ENCODE measurements around the gene SPAG16. TPM values are rescaled to one million over a fixed set of nuclear protein-coding genes. Genes with fewer than 3 reads are reported as not detected.

The SPAG16 gene
- total RNA-seq, 2 experiments from 2014 or later = 2.8 to 3.2 TPM

GRCh38 chr2:213419980-213420379 lies 135.7 kb downstream of the SPAG16 start:
- Histone ChIP-seq H3K9me3 (ENCODE audit: control insufficient read depth in 1 of 2, insufficient read depth in 1 of 2, low read length in 2 of 2) (no peaks in the 10 kb centered on the region), H3K36me3 (ENCODE audit: insufficient read depth, low read length) (no peaks in the 10 kb centered on the region), H3K4me3 (ENCODE audit: low read length) (no peak overlapping the region), H3K27me3 (ENCODE audit: control insufficient read depth in 1 of 2, insufficient read depth in 2 of 2, low read length in 2 of 2) (no peaks in the 10 kb centered on the region), H3K27ac (ENCODE audit: low read depth in 1 of 2, low read length in 2 of 2) (no peak overlapping the region), H3K4me1 (ENCODE audit: insufficient read depth, low read length) (no peaks in the 10 kb centered on the region)
- ATAC-seq (ENCODE audit: poor library complexity) (no peak), DNase-seq (no peak)
- Mint-ChIP-seq H3K9me3 (no peaks in the 10 kb centered on the region), H3K4me3 (no peak overlapping the region), H3K27ac (no peak overlapping the region), H3K36me3 (ENCODE audit: low read depth) (no peaks in the 10 kb centered on the region), H3K4me1 (ENCODE audit: low read depth) (no peaks in the 10 kb centered on the region), H3K27me3 (no peaks in the 10 kb centered on the region)
- POLR2A ChIA-PET = no interaction called here
- CTCF ChIA-PET = no interaction called here
- TF ChIP-seq, protein P1, sequence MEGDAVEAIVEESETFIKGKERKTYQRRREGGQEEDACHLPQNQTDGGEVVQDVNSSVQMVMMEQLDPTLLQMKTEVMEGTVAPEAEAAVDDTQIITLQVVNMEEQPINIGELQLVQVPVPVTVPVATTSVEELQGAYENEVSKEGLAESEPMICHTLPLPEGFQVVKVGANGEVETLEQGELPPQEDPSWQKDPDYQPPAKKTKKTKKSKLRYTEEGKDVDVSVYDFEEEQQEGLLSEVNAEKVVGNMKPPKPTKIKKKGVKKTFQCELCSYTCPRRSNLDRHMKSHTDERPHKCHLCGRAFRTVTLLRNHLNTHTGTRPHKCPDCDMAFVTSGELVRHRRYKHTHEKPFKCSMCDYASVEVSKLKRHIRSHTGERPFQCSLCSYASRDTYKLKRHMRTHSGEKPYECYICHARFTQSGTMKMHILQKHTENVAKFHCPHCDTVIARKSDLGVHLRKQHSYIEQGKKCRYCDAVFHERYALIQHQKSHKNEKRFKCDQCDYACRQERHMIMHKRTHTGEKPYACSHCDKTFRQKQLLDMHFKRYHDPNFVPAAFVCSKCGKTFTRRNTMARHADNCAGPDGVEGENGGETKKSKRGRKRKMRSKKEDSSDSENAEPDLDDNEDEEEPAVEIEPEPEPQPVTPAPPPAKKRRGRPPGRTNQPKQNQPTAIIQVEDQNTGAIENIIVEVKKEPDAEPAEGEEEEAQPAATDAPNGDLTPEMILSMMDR (IDR thresholded peaks at IDR 0.05) = no peak
- intact Hi-C loops (cut with DNase I, micrococcal nuclease) = no loop called here

DNA sequence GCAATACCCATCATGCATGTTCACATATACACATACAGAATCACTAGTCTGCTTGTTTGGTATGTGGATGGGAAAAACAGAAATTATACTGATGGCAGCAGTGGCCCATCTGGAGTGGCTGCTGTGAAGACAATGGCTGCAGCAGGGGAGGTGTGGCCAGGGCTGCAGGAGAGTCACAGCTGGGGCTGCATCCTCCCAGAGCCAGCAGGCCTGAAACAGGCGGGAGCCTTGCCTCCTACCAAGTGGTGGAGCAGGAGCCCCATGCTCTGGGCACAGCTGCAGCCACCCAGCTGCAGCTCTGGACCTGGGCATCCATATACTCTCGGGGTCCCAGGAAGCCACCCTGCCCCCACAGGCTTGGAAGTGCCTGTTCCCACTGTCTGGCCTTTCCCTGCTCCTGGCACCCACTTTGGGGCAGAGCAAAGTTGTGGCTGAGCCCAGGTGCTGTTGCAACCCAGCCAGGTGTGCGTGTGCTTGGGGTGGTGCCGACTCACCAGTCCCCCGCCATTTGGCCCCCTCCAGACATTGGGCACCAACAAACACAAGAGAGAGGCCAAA lies 136.6 kb downstream of the SPAG16 start:
- no peaks in the 10 kb centered on the region for H3K27me3 ChIP-seq (ENCODE audit: control insufficient read depth in 1 of 2, insufficient read depth in 2 of 2, low read length in 2 of 2)
- Mint-ChIP-seq H3K4me3 (no peak overlapping the region), H3K4me1 (ENCODE audit: low read depth) (no peaks in the 10 kb centered on the region), H3K36me3 (ENCODE audit: low read depth) (no peaks in the 10 kb centered on the region), H3K27me3 (no peaks in the 10 kb centered on the region), H3K27ac (no peak overlapping the region), H3K9me3 (no peaks in the 10 kb centered on the region)
- no peaks in the 10 kb centered on the region for H3K9me3 ChIP-seq (ENCODE audit: control insufficient read depth in 1 of 2, insufficient read depth in 1 of 2, low read length in 2 of 2)
- H3K4me1 ChIP-seq (ENCODE audit: insufficient read depth, low read length) = no peaks in the 10 kb centered on the region
- TF ChIP-seq, protein P1 (IDR thresholded peaks at IDR 0.05) = no peak
- no peak overlapping the region for H3K4me3 ChIP-seq (ENCODE audit: low read length)
- intact Hi-C loops (cut with DNase I, micrococcal nuclease) = no loop called here
- no peak for ATAC-seq (ENCODE audit: poor library complexity)
- no peaks in the 10 kb centered on the region for H3K36me3 ChIP-seq (ENCODE audit: insufficient read depth, low read length)
- ChIA-PET POLR2A (no interaction called here), CTCF (no interaction called here)
- DNase-seq = no peak
- no peak overlapping the region for H3K27ac ChIP-seq (ENCODE audit: low read depth in 1 of 2, low read length in 2 of 2)

DNA sequence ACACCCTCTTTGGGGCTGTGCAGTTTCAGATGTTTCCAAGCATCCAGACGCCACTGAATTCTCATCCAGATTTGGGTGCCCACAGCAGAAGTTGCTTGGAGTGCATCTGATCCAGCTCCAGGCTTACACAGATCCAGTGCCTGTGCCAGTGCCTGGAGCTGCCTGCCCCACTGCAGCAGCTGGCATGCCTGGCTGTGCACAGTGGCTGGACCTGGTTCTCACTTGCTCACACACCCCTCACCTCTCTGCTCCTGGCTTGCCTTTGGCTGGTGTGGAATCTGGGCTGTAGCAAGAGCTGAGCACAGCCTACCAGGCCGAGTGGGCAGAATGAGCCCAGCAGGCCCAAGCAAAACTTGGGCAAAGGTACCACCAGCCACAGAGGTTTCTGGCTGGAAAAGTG lies 137.9 kb downstream of the SPAG16 start:
- Histone ChIP-seq H3K27ac (ENCODE audit: low read depth in 1 of 2, low read length in 2 of 2) (no peak overlapping the region), H3K9me3 (ENCODE audit: control insufficient read depth in 1 of 2, insufficient read depth in 1 of 2, low read length in 2 of 2) (no peaks in the 10 kb centered on the region), H3K27me3 (ENCODE audit: control insufficient read depth in 1 of 2, insufficient read depth in 2 of 2, low read length in 2 of 2) (no peaks in the 10 kb centered on the region), H3K4me1 (ENCODE audit: insufficient read depth, low read length) (no peaks in the 10 kb centered on the region), H3K4me3 (ENCODE audit: low read length) (no peak overlapping the region), H3K36me3 (ENCODE audit: insufficient read depth, low read length) (no peaks in the 10 kb centered on the region)
- no peak for DNase-seq
- Mint-ChIP-seq H3K9me3 (no peaks in the 10 kb centered on the region), H3K27ac (no peak overlapping the region), H3K4me1 (ENCODE audit: low read depth) (no peaks in the 10 kb centered on the region), H3K36me3 (ENCODE audit: low read depth) (no peaks in the 10 kb centered on the region), H3K4me3 (no peak overlapping the region), H3K27me3 (no peaks in the 10 kb centered on the region)
- no peak for ATAC-seq (ENCODE audit: poor library complexity)
- intact Hi-C loops (cut with DNase I, micrococcal nuclease) = no loop called here
- ChIA-PET CTCF (no interaction called here), POLR2A (no interaction called here)
- TF ChIP-seq, protein P1 (IDR thresholded peaks at IDR 0.05) = no peak
